SK-N-MC (cell line): ENCODE results near the gene ID3.
A peak's percentile ranks its signal among the peaks of the same experiment; 100 is the strongest.

Experiments used
- EZH2 ChIP-seq: fragments of 200-600 bp; sonication (generic); IDR thresholded peaks from one replicate; pipeline ENCODE4 v1.6.1; 2017; ENCODE audit warnings: antibody characterized with exemption
- POLR2AphosphoS5 ChIP-seq: IDR thresholded peaks from 2 replicates; pipeline ENCODE4 v1.6.1; 2012; ENCODE audit warnings: mild to moderate bottlenecking, low read depth, low read length, borderline replicate concordance

DNA sequence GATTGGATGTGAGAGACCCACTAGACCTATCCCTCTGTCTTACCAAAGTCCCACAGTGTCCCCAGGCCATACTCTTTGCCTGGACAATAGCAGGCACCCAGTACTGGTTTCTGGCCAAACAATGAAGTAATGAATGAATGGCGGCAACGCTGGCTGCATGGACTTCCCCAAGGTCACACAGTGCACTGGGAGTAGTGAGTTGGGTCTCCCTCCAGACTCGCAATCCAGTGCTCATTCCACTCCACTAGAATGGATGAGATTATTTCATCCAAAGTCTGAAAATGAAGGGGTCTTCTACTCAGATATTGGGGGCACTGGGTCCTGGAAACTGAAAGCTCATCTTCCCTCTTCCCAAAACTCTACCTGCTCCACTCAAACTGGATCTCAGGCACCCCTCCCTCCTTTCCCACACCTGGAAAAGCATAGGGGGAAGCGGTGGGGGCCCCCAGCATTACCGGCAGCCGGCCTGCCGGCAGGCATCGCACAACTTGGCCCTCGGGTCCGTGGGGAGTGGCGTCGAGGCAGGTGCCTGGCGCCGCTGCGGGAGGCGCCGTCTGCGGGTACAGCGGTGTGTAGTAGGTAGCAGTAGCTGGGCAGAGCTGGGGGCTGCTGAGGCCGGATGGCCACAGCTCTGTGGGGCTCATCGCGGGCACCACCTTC, 29.1 kb downstream of the ID3 start:
- TF ChIP-seq EZH2 (no peak), POLR2AphosphoS5 (0 out of 2 replicates have a peak, but pooled peaks have one; percentile 3)
